HepG2 (cell line): ENCODE data around the gene UMOD. TPM values are rescaled to one million over a fixed set of nuclear protein-coding genes. Genes with fewer than 3 reads are reported as not detected.

Source experiments
- ATAC-seq: fragments of 200-7000 bp; cut with Tn5 transposase; 3 replicates; pipeline ENCODE4 v1.9.1; 2020; ENCODE audit warnings: mild to moderate bottlenecking, moderate library complexity
- BruUV-seq: library from RNA; stranded (reverse); fragments of 400-500 nt; replicated peaks from 2 replicates; lab custom pipeline; 2021; lab: Mats Ljungman, UMichigan
- CTCF ChIA-PET: fragments of 300-600 bp; formaldehyde crosslinking; extraction: SDS; loops from one replicate; lab custom pipeline; 2021; ENCODE audit warnings: low total read pairs, inconsistent platforms, low intra/inter-chr PET ratio; lab: Yijun Ruan, JAX
- POLR2A ChIA-PET: fragments of 350-600 bp; sonication (Branson Sonifier 250); formaldehyde crosslinking; loops from one replicate; lab custom pipeline; 2020; ENCODE audit warnings: antibody characterized with exemption, inconsistent platforms; lab: Yijun Ruan, JAX
- DNase-seq: peaks from one replicate; pipeline ENCODE4 v3.0.0-alpha.2; 2015; ENCODE audit warnings: low spot score
- FAIRE-seq: peaks from 3 replicates; lab custom pipeline; 2011; peaks lifted over from hg19 to GRCh38; lab: Jason Lieb, UNC
- H2AFZ ChIP-seq: one replicate; pipeline ENCODE4 v1.6.1; 2011; ENCODE audit warnings: low read length, inconsistent platforms
- H3K27ac ChIP-seq: fragments of 300-600 bp; 3 replicates; pipeline ENCODE4 v1.8.0; 2011; ENCODE audit warnings: mixed run types, mild to moderate bottlenecking, mixed read lengths, low read length, inconsistent platforms; ENCODE audit not compliant: insufficient read depth; ENCODE audit errors: extremely low read length
- H3K27me3 ChIP-seq, 2 experiments: fragments of 200-600 bp in 1 of 2; 2 replicates in 1 of 2; 3 replicates in 1 of 2; pipeline versions ENCODE4 v1.6.0 to v1.8.0; 2011; ENCODE audit warnings: low read length in 2 of 2, mild to moderate bottlenecking in 2 of 2, moderate library complexity in 2 of 2, inconsistent platforms in 1 of 2; ENCODE audit not compliant: insufficient read depth in 2 of 2, control insufficient read depth in 1 of 2
- H3K36me3 ChIP-seq, 2 experiments: fragments of 200-600 bp in 1 of 2; replicated peaks in 1 of 2; 2 replicates in 1 of 2; 3 replicates in 1 of 2; pipeline versions ENCODE4 v1.5.1 to v1.8.0; 2011; ENCODE audit warnings: low read length in 2 of 2, inconsistent platforms in 1 of 2; ENCODE audit not compliant: insufficient read depth in 2 of 2, control insufficient read depth in 1 of 2
- H3K4me1 ChIP-seq: 2 replicates; pipeline ENCODE4 v1.5.1; 2012; ENCODE audit warnings: low read length, inconsistent platforms; ENCODE audit not compliant: insufficient read depth
- H3K4me2 ChIP-seq: 2 replicates; pipeline ENCODE4 v1.6.0; 2011; ENCODE audit warnings: low read depth, low read length, inconsistent platforms
- H3K4me3 ChIP-seq, 3 experiments: fragments of 200-600 bp in 1 of 3; sonication (generic), shearing (Covaris generic) in 1 of 3; replicated peaks in 1 of 3; 2 replicates each; pipeline ENCODE4 v1.5.1; 2011 to 2016; ENCODE audit warnings: low read length in 3 of 3, inconsistent platforms in 2 of 3, low read depth in 2 of 3, mild to moderate bottlenecking in 2 of 3, control low read depth in 1 of 3, mixed read lengths in 1 of 3; ENCODE audit not compliant: insufficient read depth in 1 of 3
- H3K79me2 ChIP-seq: one replicate; pipeline ENCODE4 v1.6.1; 2011; ENCODE audit warnings: low read length, inconsistent platforms; ENCODE audit not compliant: insufficient read depth
- H3K9ac ChIP-seq: 2 replicates; pipeline ENCODE4 v1.6.0; 2011; ENCODE audit warnings: mild to moderate bottlenecking, low read depth, low read length, inconsistent platforms; ENCODE audit not compliant: insufficient read depth
- H3K9me3 ChIP-seq: 2 replicates; pipeline ENCODE4 v1.5.1; 2012; ENCODE audit warnings: mild to moderate bottlenecking, low read length
- H4K20me1 ChIP-seq: 2 replicates; pipeline ENCODE4 v1.6.0; 2011; ENCODE audit warnings: inconsistent platforms, mild to moderate bottlenecking, low read length, moderate library complexity; ENCODE audit not compliant: insufficient read depth
- ARNT ChIP-seq: fragments of 450-650 bp; IDR thresholded peaks from 2 replicates; pipeline ENCODE4 v1.6.1; 2017
- HOXD1 ChIP-seq: sonication (generic); formaldehyde crosslinking; IDR thresholded peaks from 2 replicates; pipeline ENCODE4 v1.5.0; 2020; ENCODE audit warnings: missing genetic modification reagents
- NONO ChIP-seq, 2 experiments: fragments of 450-650 bp in 1 of 2; sonication (generic) in 1 of 2; formaldehyde crosslinking in 1 of 2; IDR thresholded peaks in 1 of 2; conservative IDR thresholded peaks in 1 of 2; 2 replicates each; pipeline versions ENCODE4 v1.6.1 to v1.8.0; 2017 to 2022; ENCODE audit warnings: mild to moderate bottlenecking in 1 of 2, missing genetic modification reagents in 1 of 2, moderate library complexity in 1 of 2
- PHB2 ChIP-seq: fragments of 450-650 bp; IDR thresholded peaks from 2 replicates; pipeline ENCODE4 v1.6.1; 2018; ENCODE audit not compliant: partially characterized antibody
- PLRG1 ChIP-seq: fragments of 450-650 bp; conservative IDR thresholded peaks from 2 replicates; pipeline ENCODE4 v1.6.1; 2016
- POLR2A ChIP-seq, 2 experiments: IDR thresholded peaks; 2 replicates each; pipeline ENCODE4 v1.6.1; 2011; ENCODE audit warnings: low read depth in 2 of 2, low read length in 2 of 2, mild to moderate bottlenecking in 1 of 2, moderate library complexity in 1 of 2; ENCODE audit not compliant: insufficient read depth in 1 of 2
- SP1 ChIP-seq, 2 experiments: fragments of 450-650 bp in 1 of 2; sonication (generic) in 1 of 2; formaldehyde crosslinking in 1 of 2; IDR thresholded peaks; 2 replicates each; pipeline versions ENCODE4 v1.4.0 to v1.6.1; 2016 to 2020; ENCODE audit warnings: missing genetic modification reagents in 1 of 2
- TRIM22 ChIP-seq: fragments of 450-650 bp; IDR thresholded peaks from 2 replicates; pipeline ENCODE4 v1.6.1; 2017
- ZNF282 ChIP-seq: fragments of 450-650 bp; IDR thresholded peaks from 2 replicates; pipeline ENCODE4 v1.6.1; 2018; ENCODE audit not compliant: partially characterized antibody
- ZNF354B ChIP-seq: sonication (generic); formaldehyde crosslinking; IDR thresholded peaks from 2 replicates; pipeline ENCODE4 v1.8.0; 2022; ENCODE audit warnings: mild to moderate bottlenecking, missing genetic modification reagents
- ZNF772 ChIP-seq: sonication (generic); formaldehyde crosslinking; IDR thresholded peaks from 2 replicates; pipeline ENCODE4 v1.5.0; 2020; ENCODE audit warnings: mild to moderate bottlenecking, missing genetic modification reagents
- ZNF784 ChIP-seq: sonication (generic); formaldehyde crosslinking; IDR thresholded peaks from 2 replicates; pipeline ENCODE4 v1.5.1; 2020; ENCODE audit warnings: missing genetic modification reagents, mild to moderate bottlenecking, borderline replicate concordance
- WGBS: methylation state at CpG from one replicate; pipeline ENCODE4 v1.1.6; 2017; ENCODE audit warnings: low lambda C conversion rate; 5-methylcytosine and 5-hydroxymethylcytosine counted together
- in situ Hi-C: cut with HindIII; loops from 2 replicates; pipeline ENCODE4 v1.10.0; 2017; ENCODE audit warnings: low pct_unique_long_range_greater_than_20kb; ENCODE audit not compliant: extremely low pct_ligation_motif_present
- intact Hi-C: fragments of 100-400 bp; cut with micrococcal nuclease; formaldehyde crosslinking; loops from one replicate; pipeline ENCODE4 v1.10.0; 2022; ENCODE audit not compliant: unreplicated experiment
- polyA plus RNA-seq, 8 experiments: library from polyadenylated mRNA; depleted of rRNA in 3 of 8; stranded (reverse) in 7 of 8; unstranded in 1 of 8; fragments of >200 nt; fragmentation: Illumina TruSeq in 4 of 8; extraction: Trizol in 4 of 8; gene quantifications; 2 replicates each; pipeline versions ENCODE4 v1.2.1 to v1.2.3, GENCODE V29; 2011 to 2016; ENCODE audit warnings: low read depth in 4 of 8, missing spikeins in 1 of 8, mixed read lengths in 1 of 8; ENCODE audit not compliant: insufficient read depth in 1 of 8
- total RNA-seq, 5 experiments: library from RNA; depleted of rRNA; stranded (reverse); fragments of >200 nt; fragmentation: Illumina TruSeq; extraction: Trizol; gene quantifications; 2 replicates each; pipeline ENCODE4 v1.2.3, GENCODE V29; 2016; ENCODE audit warnings: low read depth in 1 of 5
- TF ChIP-seq, protein P1 (sequence below): sonication (generic); formaldehyde crosslinking; IDR thresholded peaks from 2 replicates; pipeline ENCODE4 v1.5.1; 2020; ENCODE audit warnings: missing genetic modification reagents, mild to moderate bottlenecking, borderline replicate concordance
- TF ChIP-seq, protein P2 (sequence below): IDR thresholded peaks from 2 replicates; pipeline ENCODE4 v1.6.1; 2016; ENCODE audit warnings: mild to moderate bottlenecking, missing biosample characterization, missing genetic modification reagents
- TF ChIP-seq, protein P3 (sequence below): sonication (generic); formaldehyde crosslinking; IDR thresholded peaks from 2 replicates; pipeline ENCODE4 v1.8.1; 2023; ENCODE audit warnings: missing genetic modification reagents, inconsistent platforms, borderline replicate concordance

Gene UMOD
- total and polyA plus RNA-seq, 2 of the 13 experiments (the other 11 are each of a cell fraction or from before 2014, with no cell fraction given) = not detected

DNA sequence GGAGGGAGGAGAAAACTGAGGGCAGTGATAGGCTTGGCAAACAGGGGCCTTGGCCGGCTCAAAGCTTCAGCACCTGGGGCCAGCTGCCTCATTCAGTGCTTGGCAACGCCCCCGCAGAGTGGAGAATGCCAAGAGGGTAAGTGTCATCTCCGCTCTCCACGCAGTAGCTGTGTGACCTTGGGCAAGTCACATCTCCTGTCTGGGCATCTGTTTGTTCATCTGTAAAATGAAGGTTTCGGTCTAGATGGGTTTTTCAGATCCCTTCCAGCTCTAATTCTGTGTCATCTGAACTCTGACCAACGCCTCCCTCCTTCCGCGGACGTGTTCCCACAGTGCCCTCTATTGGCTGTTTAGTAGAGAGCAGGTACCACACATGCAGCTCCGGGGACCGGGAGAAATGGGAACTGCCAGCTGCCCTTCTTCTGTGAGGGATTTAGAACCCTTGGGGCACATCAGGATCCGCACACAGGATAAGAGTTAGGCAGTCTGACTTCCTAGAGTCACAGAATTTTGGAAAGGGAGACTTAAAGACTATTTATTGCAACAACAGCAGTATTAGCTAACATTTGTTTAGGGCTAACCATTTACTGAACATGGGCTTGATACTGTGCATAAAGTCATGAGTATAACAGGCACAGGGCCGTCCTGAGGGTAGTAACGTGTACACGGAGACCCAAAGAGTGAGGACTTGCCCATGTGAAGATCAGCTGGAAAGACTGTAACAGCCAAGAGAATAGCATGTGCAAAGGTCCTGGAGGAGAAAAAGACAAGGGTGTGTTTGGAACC is 52.0 kb downstream of the UMOD start (continued):
- TF ChIP-seq ZNF784 (CRISPR knock-in tag) = no peak

GRCh38 chr16:20298452-20298851 is 54.1 kb downstream of the UMOD start:
- H3K4me2 ChIP-seq = no peak overlapping the region
- H3K4me1 ChIP-seq = no peaks in the 10 kb centered on the region
- H3K4me3 ChIP-seq = no peak overlapping the region
- H3K27me3 ChIP-seq = peaks cover 2 to 11% of the 10 kb centered on the region in 2 experiments; a peak in 2 of 5 replicates
- DNase-seq (no peak), FAIRE-seq (no peak), ATAC-seq (no peak)
- WGBS = 7% methylated on average over 5 of the region's 5 CpGs
- no peak overlapping the region for H3K27ac ChIP-seq
- intact Hi-C loops (no loop called here), in situ Hi-C loops (no loop called here)
- H3K79me2 ChIP-seq = no peaks in the 10 kb centered on the region
- H2AFZ ChIP-seq = no peak overlapping the region
- H3K9me3 ChIP-seq = no peaks in the 10 kb centered on the region
- no peak overlapping the region for H3K9ac ChIP-seq
- no peaks in the 10 kb centered on the region for H3K36me3 ChIP-seq
- POLR2A ChIA-PET = no interaction called here
- H4K20me1 ChIP-seq = no peaks in the 10 kb centered on the region
- BruUV-seq = no TSS peak
- TF ChIP-seq NONO (IDR thresholded peaks at IDR 0.05) (0 out of 2 replicates have a peak, but pooled peaks have one; percentile 66), NONO (CRISPR knock-in tag; conservative IDR thresholded peaks at IDR 0.05) (no peak), POLR2A (IDR thresholded peaks at IDR 0.05; ENCODE audit: insufficient read depth in 1 of 2, low read depth in 2 of 2, low read length in 2 of 2) (no peak), HOXD1 (CRISPR knock-in tag) (no peak), ZNF772 (no peak), ZNF282 (peak; percentile 74), TRIM22 (0 out of 2 replicates have a peak, but pooled peaks have one; percentile 75), SP1 (IDR thresholded peaks at IDR 0.05) (0 out of 2 replicates have a peak, but pooled peaks have one; percentile 16), SP1 (CRISPR knock-in tag; IDR thresholded peaks at IDR 0.05) (no peak), PHB2 (peak; percentile 91), ZNF354B (CRISPR knock-in tag) (no peak), PLRG1 (peak; percentile 96; the same call in 1 of the 2 replicates), ARNT (no peak)
- TF ChIP-seq, protein P1, sequence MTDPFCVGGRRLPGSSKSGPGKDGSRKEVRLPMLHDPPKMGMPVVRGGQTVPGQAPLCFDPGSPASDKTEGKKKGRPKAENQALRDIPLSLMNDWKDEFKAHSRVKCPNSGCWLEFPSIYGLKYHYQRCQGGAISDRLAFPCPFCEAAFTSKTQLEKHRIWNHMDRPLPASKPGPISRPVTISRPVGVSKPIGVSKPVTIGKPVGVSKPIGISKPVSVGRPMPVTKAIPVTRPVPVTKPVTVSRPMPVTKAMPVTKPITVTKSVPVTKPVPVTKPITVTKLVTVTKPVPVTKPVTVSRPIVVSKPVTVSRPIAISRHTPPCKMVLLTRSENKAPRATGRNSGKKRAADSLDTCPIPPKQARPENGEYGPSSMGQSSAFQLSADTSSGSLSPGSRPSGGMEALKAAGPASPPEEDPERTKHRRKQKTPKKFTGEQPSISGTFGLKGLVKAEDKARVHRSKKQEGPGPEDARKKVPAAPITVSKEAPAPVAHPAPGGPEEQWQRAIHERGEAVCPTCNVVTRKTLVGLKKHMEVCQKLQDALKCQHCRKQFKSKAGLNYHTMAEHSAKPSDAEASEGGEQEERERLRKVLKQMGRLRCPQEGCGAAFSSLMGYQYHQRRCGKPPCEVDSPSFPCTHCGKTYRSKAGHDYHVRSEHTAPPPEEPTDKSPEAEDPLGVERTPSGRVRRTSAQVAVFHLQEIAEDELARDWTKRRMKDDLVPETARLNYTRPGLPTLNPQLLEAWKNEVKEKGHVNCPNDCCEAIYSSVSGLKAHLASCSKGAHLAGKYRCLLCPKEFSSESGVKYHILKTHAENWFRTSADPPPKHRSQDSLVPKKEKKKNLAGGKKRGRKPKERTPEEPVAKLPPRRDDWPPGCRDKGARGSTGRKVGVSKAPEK (CRISPR knock-in tag) = no peak
- TF ChIP-seq, protein P2, sequence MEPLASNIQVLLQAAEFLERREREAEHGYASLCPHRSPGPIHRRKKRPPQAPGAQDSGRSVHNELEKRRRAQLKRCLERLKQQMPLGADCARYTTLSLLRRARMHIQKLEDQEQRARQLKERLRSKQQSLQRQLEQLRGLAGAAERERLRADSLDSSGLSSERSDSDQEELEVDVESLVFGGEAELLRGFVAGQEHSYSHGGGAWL = no peak
- TF ChIP-seq, protein P3, sequence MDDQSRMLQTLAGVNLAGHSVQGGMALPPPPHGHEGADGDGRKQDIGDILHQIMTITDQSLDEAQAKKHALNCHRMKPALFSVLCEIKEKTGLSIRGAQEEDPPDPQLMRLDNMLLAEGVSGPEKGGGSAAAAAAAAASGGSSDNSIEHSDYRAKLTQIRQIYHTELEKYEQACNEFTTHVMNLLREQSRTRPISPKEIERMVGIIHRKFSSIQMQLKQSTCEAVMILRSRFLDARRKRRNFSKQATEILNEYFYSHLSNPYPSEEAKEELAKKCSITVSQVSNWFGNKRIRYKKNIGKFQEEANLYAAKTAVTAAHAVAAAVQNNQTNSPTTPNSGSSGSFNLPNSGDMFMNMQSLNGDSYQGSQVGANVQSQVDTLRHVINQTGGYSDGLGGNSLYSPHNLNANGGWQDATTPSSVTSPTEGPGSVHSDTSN (CRISPR knock-in tag) = no peak
- CTCF ChIA-PET = interaction anchor here (1.0 to 4.1 kb wide), 2 partner anchors 391 to 399 kb away, joined by 5 to 71 read pairs; no protein-coding TSS in a partner anchor
